Hepatocyte (in vitro differentiated cells): Measurements from ENCODE around the gene TMA7B. TPM values are rescaled to one million over a fixed set of nuclear protein-coding genes. Genes with fewer than 3 reads are reported as not detected.

Source experiments
- DNase-seq: peaks from one replicate; pipeline ENCODE4 v3.0.0-alpha.2; 2016; ENCODE audit warnings: low spot score
- H2AFZ ChIP-seq: fragments of 200-600 bp; sonication (generic); 2 replicates; pipeline ENCODE4 v1.6.0; 2016; ENCODE audit warnings: antibody characterized with exemption, mild to moderate bottlenecking
- H3K27ac ChIP-seq: fragments of 200-600 bp; sonication (generic); 2 replicates; pipeline ENCODE4 v1.5.1; 2016; ENCODE audit warnings: mild to moderate bottlenecking
- H3K27me3 ChIP-seq: fragments of 200-600 bp; sonication (generic); 2 replicates; pipeline ENCODE4 v1.6.1; 2016
- H3K36me3 ChIP-seq: fragments of 200-600 bp; sonication (generic); replicated peaks from 2 replicates; pipeline ENCODE4 v1.5.1; 2016; ENCODE audit warnings: low read depth; ENCODE audit not compliant: insufficient read depth
- H3K4me1 ChIP-seq: fragments of 200-600 bp; sonication (generic); 2 replicates; pipeline ENCODE4 v1.5.1; 2016; ENCODE audit warnings: mild to moderate bottlenecking, moderate library complexity; ENCODE audit not compliant: insufficient read depth
- H3K4me2 ChIP-seq: fragments of 200-600 bp; sonication (generic); 2 replicates; pipeline ENCODE4 v1.6.0; 2016
- H3K4me3 ChIP-seq: fragments of 200-600 bp; sonication (generic); 2 replicates; pipeline ENCODE4 v1.5.1; 2016; ENCODE audit warnings: mild to moderate bottlenecking
- H3K79me2 ChIP-seq: fragments of 200-600 bp; sonication (generic); 2 replicates; pipeline ENCODE4 v1.6.0; 2017; ENCODE audit warnings: mild to moderate bottlenecking
- H3K9me2 ChIP-seq: fragments of 200-600 bp; sonication (generic); replicated peaks from 2 replicates; pipeline ENCODE4 v1.6.0; 2017; ENCODE audit warnings: mild to moderate bottlenecking; ENCODE audit not compliant: insufficient read depth
- H3K9me3 ChIP-seq: fragments of 200-600 bp; sonication (generic); 2 replicates; pipeline ENCODE4 v1.5.1; 2016; ENCODE audit warnings: low read depth, mild to moderate bottlenecking
- H4K20me1 ChIP-seq: fragments of 200-600 bp; sonication (generic); 2 replicates; pipeline ENCODE4 v1.6.0; 2016; ENCODE audit warnings: mild to moderate bottlenecking; ENCODE audit not compliant: insufficient read depth, poor library complexity, severe bottlenecking
- CTCF ChIP-seq: fragments of 200-600 bp; sonication (generic); IDR thresholded peaks from 2 replicates; pipeline ENCODE4 v1.5.1; 2016; ENCODE audit warnings: antibody characterized with exemption, mild to moderate bottlenecking; ENCODE audit not compliant: poor library complexity
- EZH2 ChIP-seq: fragments of 200-600 bp; sonication (generic); IDR thresholded peaks from 2 replicates; pipeline ENCODE4 v1.6.1; 2016; ENCODE audit warnings: antibody characterized with exemption, mild to moderate bottlenecking, borderline replicate concordance
- EZH2phosphoT487 ChIP-seq: fragments of 200-600 bp; sonication (generic); IDR thresholded peaks from one replicate; pipeline ENCODE4 v1.6.1; 2018; ENCODE audit warnings: antibody characterized with exemption, mild to moderate bottlenecking, low read depth, moderate library complexity; ENCODE audit not compliant: unreplicated experiment, severe bottlenecking
- WGBS: methylation state at CpG from one replicate; pipeline ENCODE4 v1.1.6; 2016; ENCODE audit warnings: low lambda C conversion rate; ENCODE audit errors: missing lambda C conversion rate; 5-methylcytosine and 5-hydroxymethylcytosine counted together
- polyA plus RNA-seq: library from polyadenylated mRNA; unstranded; fragments of >200 nt; fragmentation: Nextera tagmentation; extraction: Ambion mirVana; gene quantifications from 2 replicates; pipeline ENCODE4 v1.2.1, GENCODE V29; 2016
- total RNA-seq: library from RNA; depleted of rRNA; stranded (reverse); fragments of >200 nt; gene quantifications from 2 replicates; pipeline ENCODE4 v1.2.3, GENCODE V29; 2014

The TMA7B gene
- total and polyA plus RNA-seq, 2 experiments from 2014 or later, result not detected

GRCh38 chr22:39960791-39961746, 872 bp downstream of the TMA7B start:
- Histone ChIP-seq H2AFZ (no peak overlapping the region), H3K4me2 (no peak overlapping the region), H3K79me2 (no peaks in the 10 kb centered on the region)

GRCh38 chr22:39962071-39962470, 1.9 kb downstream of the TMA7B start:
- H3K4me3 ChIP-seq, result no peak overlapping the region
- no peak overlapping the region for H3K4me2 ChIP-seq
- H3K79me2 ChIP-seq, result no peaks in the 10 kb centered on the region
- H3K27me3 ChIP-seq, result no peaks in the 10 kb centered on the region
- TF ChIP-seq EZH2phosphoT487, result no peak
- TF ChIP-seq CTCF, result no peak
- no peak for TF ChIP-seq EZH2
- no peak for DNase-seq
- 84% methylated on average over 9 of the region's 9 CpGs for WGBS
- no peaks in the 10 kb centered on the region for H3K36me3 ChIP-seq
- no peak overlapping the region for H2AFZ ChIP-seq
- H3K27ac ChIP-seq, result peak overlapping the region; percentile 40
- H3K9me3 ChIP-seq, result no peaks in the 10 kb centered on the region
- peaks cover 8% of the 10 kb centered on the region for H3K4me1 ChIP-seq
- H3K9me2 ChIP-seq, result no peaks in the 10 kb centered on the region
- H4K20me1 ChIP-seq, result no peaks in the 10 kb centered on the region

More at GRCh38 chr22:39960791-39961746, 872 bp downstream of the TMA7B start:
- no peak for TF ChIP-seq EZH2
- no peak for TF ChIP-seq CTCF
- no peak for TF ChIP-seq EZH2phosphoT487
- Histone ChIP-seq H4K20me1 (no peaks in the 10 kb centered on the region), H3K27ac (peak overlapping the region; percentile 40), H3K9me3 (no peaks in the 10 kb centered on the region), H3K36me3 (no peaks in the 10 kb centered on the region), H3K4me1 (no peaks in the 10 kb centered on the region), H3K9me2 (no peaks in the 10 kb centered on the region), H3K27me3 (no peaks in the 10 kb centered on the region), H3K4me3 (no peak overlapping the region)
- DNase-seq, result peak; percentile 27
- 73% methylated on average over 13 of the region's 13 CpGs for WGBS

- no peak for TF ChIP-seq EZH2
- TF ChIP-seq EZH2phosphoT487, result no peak
- TF ChIP-seq CTCF, result no peak
- 68% methylated on average over 5 of the region's 5 CpGs for WGBS
- H3K4me2 ChIP-seq, result no peak overlapping the region
- H3K4me1 ChIP-seq, result peaks cover 26% of the 10 kb centered on the region
- H3K27me3 ChIP-seq, result no peaks in the 10 kb centered on the region
- DNase-seq, result no peak
- H3K36me3 ChIP-seq, result no peaks in the 10 kb centered on the region
- no peak overlapping the region for H3K4me3 ChIP-seq
- no peaks in the 10 kb centered on the region for H3K9me2 ChIP-seq
- H3K9me3 ChIP-seq, result no peaks in the 10 kb centered on the region
- H2AFZ ChIP-seq, result no peak overlapping the region
- H3K79me2 ChIP-seq, result no peaks in the 10 kb centered on the region
- H4K20me1 ChIP-seq, result no peaks in the 10 kb centered on the region
- peak overlapping the region; percentile 88 for H3K27ac ChIP-seq
Observed at GRCh38 chr22:39965748-39966147, 5.6 kb downstream of the TMA7B start.
